Measurements from ENCODE around the gene ANO10.

Gene ANO10

DNA sequence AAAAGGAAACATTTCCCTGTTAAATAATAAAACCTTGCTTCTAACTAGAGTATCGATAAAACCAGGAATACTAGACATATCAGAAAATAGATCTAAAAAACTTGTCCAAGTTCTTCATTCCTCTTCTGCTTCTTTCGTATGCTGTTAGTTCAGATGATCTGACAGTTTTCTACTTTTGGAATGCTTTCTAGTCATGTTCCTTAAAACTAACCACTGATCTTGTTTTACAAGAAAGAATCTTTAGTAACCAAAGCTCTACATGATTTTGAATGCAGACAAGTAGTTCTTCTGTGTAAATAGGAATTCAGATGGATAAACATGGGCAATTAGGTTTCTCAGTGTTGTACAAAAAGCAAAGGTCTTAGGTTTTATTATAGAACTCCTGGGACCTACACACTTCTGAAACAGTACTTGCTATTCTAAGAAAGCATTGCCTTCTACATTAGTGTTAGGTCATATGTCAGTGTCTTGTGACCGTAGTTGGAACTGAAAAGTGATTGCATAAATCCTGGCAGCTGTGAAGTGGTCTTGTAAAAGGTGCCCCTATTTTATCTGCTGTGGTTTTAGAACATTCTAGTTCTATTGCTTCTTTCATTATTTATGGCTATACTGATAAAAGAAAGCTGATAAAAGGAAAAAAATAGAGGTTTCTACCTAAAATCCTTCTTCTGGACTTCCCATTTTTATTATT lies 294.8 kb downstream of the ANO10 start:
- Mint-ChIP-seq H3K9me3 (no peaks in the 10 kb centered on the region), H3K27ac (peak overlapping the region; percentile 72), H3K36me3 (ENCODE audit: low read depth) (peaks cover 33% of the 10 kb centered on the region), H3K4me3 (peak overlapping the region; percentile 37), H3K4me1 (ENCODE audit: low read depth) (peaks cover 91% of the 10 kb centered on the region), H3K27me3 (no peaks in the 10 kb centered on the region)

DNA sequence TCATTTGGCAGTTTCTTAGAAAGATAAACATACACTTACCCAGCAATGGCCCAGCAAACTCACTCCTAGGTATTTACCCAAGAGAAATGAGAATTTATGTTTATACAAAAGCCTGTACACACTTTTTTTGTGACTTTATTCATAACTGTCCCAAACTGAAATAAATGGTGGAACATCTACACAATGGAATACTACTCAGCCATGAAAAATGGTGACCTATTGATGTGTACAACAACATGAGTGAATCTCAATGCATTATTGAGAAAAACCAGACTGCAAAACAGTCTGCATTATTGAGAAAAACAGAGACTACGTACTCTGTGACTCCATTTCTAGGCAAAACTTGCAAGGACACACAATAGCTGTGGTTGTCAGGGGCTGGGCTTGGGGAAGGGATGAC lies 298.3 kb downstream of the ANO10 start:
- Mint-ChIP-seq H3K4me1 (ENCODE audit: low read depth) (peaks cover 93% of the 10 kb centered on the region), H3K9me3 (no peaks in the 10 kb centered on the region), H3K4me3 (no peak overlapping the region), H3K27ac (no peak overlapping the region), H3K36me3 (ENCODE audit: low read depth) (peaks cover 40% of the 10 kb centered on the region), H3K27me3 (no peaks in the 10 kb centered on the region)

DNA sequence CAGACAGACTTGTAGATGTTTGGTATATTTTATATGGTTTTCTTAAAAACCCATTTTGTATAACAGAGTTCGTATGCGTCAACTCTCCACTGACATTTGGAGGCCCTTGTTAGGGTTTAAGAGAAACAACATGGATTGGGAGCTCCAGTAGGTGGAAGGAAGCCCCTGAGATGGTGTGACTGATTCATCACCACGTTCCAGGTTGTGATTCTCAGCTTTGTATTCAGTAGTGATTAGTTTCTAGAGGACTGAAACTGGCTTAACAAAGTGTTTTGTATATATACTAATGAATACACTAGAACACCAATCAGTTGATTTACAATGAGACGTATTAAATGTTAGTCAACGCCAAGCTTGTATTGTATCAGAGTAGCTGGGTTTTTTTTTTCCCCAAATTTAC lies 301.5 kb downstream of the ANO10 start:
- Mint-ChIP-seq H3K27me3 (no peaks in the 10 kb centered on the region), H3K36me3 (ENCODE audit: low read depth) (peaks cover 46% of the 10 kb centered on the region), H3K9me3 (no peaks in the 10 kb centered on the region), H3K4me3 (no peak overlapping the region), H3K27ac (peak overlapping the region; percentile 37), H3K4me1 (ENCODE audit: low read depth) (peaks cover 91% of the 10 kb centered on the region)

DNA sequence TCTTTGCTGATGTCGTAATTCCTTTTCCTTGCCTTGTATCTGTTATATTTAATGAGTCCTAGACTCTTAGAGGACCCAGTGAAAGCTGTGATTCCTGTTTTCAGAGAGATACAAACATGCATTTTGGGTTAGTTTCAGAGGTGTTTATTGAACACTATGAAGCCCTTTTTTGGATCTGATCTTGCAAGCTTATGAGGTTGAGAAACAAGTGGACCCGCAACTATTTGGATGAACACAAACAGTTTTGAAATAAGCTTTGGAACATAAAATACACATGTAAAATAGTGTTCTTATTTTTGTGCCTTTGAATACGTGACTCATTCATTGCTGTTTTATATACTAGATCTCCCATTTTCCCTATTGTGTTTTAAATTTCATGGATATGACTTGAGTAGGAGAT lies 302.0 kb downstream of the ANO10 start:
- Mint-ChIP-seq H3K36me3 (ENCODE audit: low read depth) (peaks cover 46% of the 10 kb centered on the region), H3K9me3 (no peaks in the 10 kb centered on the region), H3K4me3 (no peak overlapping the region), H3K27me3 (no peaks in the 10 kb centered on the region), H3K27ac (peak overlapping the region; percentile 37), H3K4me1 (ENCODE audit: low read depth) (peaks cover 91% of the 10 kb centered on the region)

GRCh38 chr3:43319376-43319775 lies 302.4 kb downstream of the ANO10 start:
- H3K27ac Mint-ChIP-seq: peak overlapping the region; percentile 76
- H3K4me3 Mint-ChIP-seq: no peak overlapping the region
- H3K27me3 Mint-ChIP-seq: no peaks in the 10 kb centered on the region
- H3K4me1 Mint-ChIP-seq (ENCODE audit: low read depth): peaks cover 91% of the 10 kb centered on the region
- H3K9me3 Mint-ChIP-seq: no peaks in the 10 kb centered on the region
- peaks cover 46% of the 10 kb centered on the region for H3K36me3 Mint-ChIP-seq (ENCODE audit: low read depth)

DNA sequence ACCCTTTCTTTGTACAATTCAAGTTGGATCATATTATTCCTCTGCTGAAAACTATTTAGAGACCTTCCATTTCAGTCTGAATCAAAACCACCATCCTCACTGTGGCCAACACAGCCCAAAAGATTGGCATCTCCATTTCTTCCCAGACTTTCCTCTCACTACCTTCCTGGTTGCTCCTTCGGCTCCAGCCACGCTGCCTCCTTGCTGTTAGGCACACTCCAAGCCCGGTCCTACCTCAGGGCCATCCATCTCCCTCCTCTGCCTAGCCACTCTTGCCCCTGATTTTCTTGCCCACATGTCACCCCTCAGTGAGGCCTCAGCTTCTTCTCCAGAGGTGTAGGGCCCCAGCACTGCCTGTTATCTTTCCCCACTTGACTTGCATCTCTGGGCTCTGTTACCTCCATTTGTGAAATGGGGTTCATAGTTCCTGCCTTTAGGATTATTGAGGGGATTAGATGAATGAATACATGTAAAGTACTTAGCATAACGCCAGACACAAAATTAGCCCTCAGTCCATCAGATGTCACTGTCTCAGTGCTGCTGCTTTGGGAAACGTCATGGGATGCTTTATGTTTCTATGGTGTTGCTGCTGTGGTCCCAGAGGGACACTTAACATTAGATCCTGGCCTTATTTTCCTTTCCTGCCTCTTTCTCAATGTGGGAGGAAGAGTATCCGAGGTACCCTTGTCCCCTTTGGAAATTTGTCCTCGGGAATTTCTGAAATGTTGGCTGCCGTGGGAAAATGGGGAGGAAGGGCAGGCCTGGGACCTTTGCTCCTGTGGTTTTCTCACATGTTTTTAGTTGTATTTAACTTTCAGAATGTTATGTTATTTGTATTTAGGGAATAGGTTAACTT lies 304.1 kb downstream of the ANO10 start:
- H3K27ac Mint-ChIP-seq: peak overlapping the region; percentile 38
- peaks cover 46% of the 10 kb centered on the region for H3K36me3 Mint-ChIP-seq (ENCODE audit: low read depth)
- peaks cover 81% of the 10 kb centered on the region for H3K4me1 Mint-ChIP-seq (ENCODE audit: low read depth)
- H3K27me3 Mint-ChIP-seq: no peaks in the 10 kb centered on the region
- H3K9me3 Mint-ChIP-seq: no peaks in the 10 kb centered on the region
- no peak overlapping the region for H3K4me3 Mint-ChIP-seq

GRCh38 chr3:43316783-43317460 lies 304.9 kb downstream of the ANO10 start:
- Mint-ChIP-seq H3K4me1 (ENCODE audit: low read depth) (peaks cover 83% of the 10 kb centered on the region), H3K27ac (peak overlapping the region; percentile 38), H3K36me3 (ENCODE audit: low read depth) (peaks cover 47% of the 10 kb centered on the region), H3K4me3 (no peak overlapping the region), H3K27me3 (no peaks in the 10 kb centered on the region), H3K9me3 (no peaks in the 10 kb centered on the region)

All from stimulated activated naive CD8-positive, alpha-beta T cell treated with anti-CD3 and anti-CD28 coated beads, Interleukin-15, Interleukin-2, amounts not matched to agents 100 ng/mL and 50 ng/mL, for 24 hours (primary cell).